Urinary bladder (tissue), 4 donors: ENCODE measurements around the gene AADACL3. TPM values are rescaled to one million over a fixed set of nuclear protein-coding genes. Genes with fewer than 3 reads are reported as not detected.
"Not testable (repeated sequence)": the region's sequence is repeated elsewhere in the genome, so short reads cannot be mapped to it uniquely, and the experiment has no call there.

ENCODE experiments used
- DNase-seq: peaks from one replicate; pipeline ENCODE4 v3.0.0-alpha.2; 2015; ENCODE audit errors: extremely low spot score
- H3K27ac ChIP-seq: one replicate; pipeline ENCODE4 v1.5.1; 2013; ENCODE audit warnings: low read depth, mild to moderate bottlenecking, moderate library complexity
- H3K36me3 ChIP-seq: one replicate; pipeline ENCODE4 v1.6.1; 2013; ENCODE audit warnings: mild to moderate bottlenecking, moderate library complexity; ENCODE audit not compliant: insufficient read depth
- H3K4me1 ChIP-seq: one replicate; pipeline ENCODE4 v1.6.1; 2013; ENCODE audit warnings: mild to moderate bottlenecking, moderate library complexity; ENCODE audit not compliant: insufficient read depth
- H3K4me3 ChIP-seq: one replicate; pipeline ENCODE4 v1.5.1; 2013; ENCODE audit warnings: low read depth, low read length
- WGBS: extraction: QIAGEN DNeasy Blood & Tissue Kit; methylation state at CpG from one replicate; pipeline ENCODE4 v1.1.7; 2013; 5-methylcytosine and 5-hydroxymethylcytosine counted together
- polyA plus RNA-seq: library from polyadenylated mRNA; stranded (reverse); fragments of 200-250 nt; gene quantifications from one replicate; pipeline ENCODE4 v1.2.3, GENCODE V29; 2013
- total RNA-seq: library from RNA; depleted of rRNA; stranded (reverse); fragments of >200 nt; gene quantifications from one replicate; pipeline ENCODE4 v1.2.3, GENCODE V29; 2014
- donor health status: healthy with polysubstance abuse.
- donor health status: healthy.

AADACL3 gene, protein sequence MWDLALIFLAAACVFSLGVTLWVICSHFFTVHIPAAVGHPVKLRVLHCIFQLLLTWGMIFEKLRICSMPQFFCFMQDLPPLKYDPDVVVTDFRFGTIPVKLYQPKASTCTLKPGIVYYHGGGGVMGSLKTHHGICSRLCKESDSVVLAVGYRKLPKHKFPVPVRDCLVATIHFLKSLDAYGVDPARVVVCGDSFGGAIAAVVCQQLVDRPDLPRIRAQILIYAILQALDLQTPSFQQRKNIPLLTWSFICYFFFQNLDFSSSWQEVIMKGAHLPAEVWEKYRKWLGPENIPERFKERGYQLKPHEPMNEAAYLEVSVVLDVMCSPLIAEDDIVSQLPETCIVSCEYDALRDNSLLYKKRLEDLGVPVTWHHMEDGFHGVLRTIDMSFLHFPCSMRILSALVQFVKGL
- total RNA-seq (not detected), polyA plus RNA-seq (not detected)

DNA sequence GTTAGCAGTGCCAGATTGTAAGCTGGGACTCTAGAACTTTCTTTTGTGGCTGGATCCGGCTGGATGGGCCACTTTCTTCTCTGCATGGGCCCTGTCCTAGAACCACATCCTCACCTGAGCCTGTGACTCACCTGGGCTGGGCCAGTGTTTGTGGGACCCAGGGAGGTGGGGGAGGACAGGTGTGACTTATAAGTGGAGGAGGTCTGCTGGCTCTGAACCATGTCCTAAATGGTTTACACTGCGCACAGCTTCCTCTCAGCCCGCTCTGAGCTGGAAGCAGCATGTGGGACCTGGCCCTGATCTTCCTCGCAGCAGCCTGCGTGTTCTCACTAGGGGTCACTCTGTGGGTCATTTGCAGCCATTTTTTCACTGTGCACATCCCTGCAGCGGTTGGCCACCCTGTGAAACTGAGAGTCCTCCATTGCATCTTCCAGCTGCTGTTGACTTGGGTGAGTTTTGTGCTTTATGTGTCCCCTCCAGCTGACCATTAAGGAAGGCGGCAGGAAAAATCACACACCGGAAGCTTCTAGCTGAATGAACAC lies at the start of gene AADACL3:
AADACL3 (plus strand) TSS at position 215 of the 542 bp plus-strand sequence; CDS start at position 282, 67 bp downstream.
- WGBS, result 79% methylated on average over 8 of the region's 8 CpGs
- Histone ChIP-seq H3K36me3 (no peaks in the 10 kb centered on the region), H3K27ac (no peak within 1 kb of the TSS), H3K4me3 (no peak within 1 kb of the TSS), H3K4me1 (no peaks in the 10 kb centered on the region)
- DNase-seq, result no peak

DNA sequence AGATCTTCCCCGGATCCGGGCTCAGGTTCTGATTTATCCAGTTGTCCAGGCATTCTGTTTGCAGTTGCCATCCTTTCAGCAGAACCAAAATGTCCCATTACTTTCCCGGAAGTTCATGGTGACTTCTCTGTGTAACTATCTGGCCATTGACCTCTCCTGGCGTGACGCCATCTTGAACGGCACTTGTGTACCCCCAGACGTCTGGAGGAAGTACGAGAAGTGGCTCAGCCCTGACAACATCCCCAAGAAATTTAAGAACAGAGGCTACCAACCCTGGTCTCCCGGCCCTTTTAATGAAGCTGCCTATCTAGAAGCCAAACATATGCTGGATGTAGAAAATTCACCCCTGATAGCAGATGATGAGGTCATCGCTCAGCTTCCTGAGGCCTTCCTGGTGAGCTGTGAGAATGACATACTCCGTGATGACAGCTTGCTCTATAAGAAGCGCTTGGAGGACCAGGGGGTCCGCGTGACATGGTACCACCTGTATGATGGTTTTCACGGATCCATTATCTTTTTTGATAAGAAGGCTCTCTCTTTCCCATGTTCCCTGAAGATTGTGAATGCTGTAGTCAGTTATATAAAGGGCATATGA lies 49.7 kb upstream of the AADACL3 start:
- no peaks in the 10 kb centered on the region for H3K36me3 ChIP-seq
- H3K27ac ChIP-seq, result no peak overlapping the region
- 73% methylated on average over 15 of the region's 15 CpGs for WGBS
- no peak for DNase-seq
- H3K4me3 ChIP-seq, result no peak overlapping the region
- H3K4me1 ChIP-seq, result no peaks in the 10 kb centered on the region

DNA sequence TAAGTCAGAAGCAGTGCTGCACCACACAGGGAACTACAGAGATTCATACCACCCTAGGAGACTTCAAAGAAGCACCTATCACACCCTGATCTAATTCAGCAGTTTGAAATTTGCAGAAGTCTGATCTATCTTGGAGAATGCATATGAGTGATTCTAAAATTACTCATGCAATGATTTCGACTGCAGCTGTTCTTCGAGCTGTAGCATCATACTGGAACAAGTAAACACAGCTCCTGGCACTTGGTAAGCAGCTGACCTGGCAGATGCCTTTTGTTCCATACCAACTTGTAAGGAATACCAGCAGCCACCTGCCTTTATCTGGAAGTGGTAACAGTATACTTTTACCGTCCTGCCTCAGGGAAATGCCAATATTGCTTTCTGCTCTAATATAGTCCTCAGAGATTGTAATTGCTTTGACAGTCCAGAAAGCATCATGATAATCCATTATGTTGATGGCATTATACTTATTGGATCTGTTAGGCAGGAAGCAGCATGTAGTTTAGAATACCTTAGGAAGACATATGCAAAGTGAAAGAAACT lies 46.3 kb upstream of the AADACL3 start:
- DNase-seq, result no peak
- Histone ChIP-seq H3K4me1 (no peaks in the 10 kb centered on the region), H3K4me3 (no peak overlapping the region), H3K27ac (no peak overlapping the region), H3K36me3 (no peaks in the 10 kb centered on the region)
- 70% methylated on average over 3 of the region's 3 CpGs for WGBS

DNA sequence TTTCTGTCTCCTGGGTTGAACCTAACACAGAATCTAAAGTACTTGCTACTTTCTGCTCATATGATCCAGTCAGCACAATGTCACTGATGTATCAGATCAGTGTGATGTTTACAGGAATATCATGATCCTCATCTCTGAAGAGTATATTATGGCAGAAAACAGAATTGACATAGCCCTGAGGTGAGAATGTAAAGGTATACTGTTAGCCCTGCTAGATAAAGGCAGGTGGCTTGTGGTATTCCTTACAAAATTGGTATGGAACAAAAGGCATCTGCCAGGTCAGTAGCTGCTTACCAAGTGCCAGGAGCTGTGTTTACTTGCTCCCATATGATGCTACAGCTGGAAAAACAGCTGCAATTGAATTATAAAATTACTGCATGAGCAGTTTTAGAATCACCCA lies 41.6 kb upstream of the AADACL3 start:
- no peak for DNase-seq
- Histone ChIP-seq H3K27ac (no peak overlapping the region), H3K4me3 (no peak overlapping the region), H3K4me1 (no peaks in the 10 kb centered on the region), H3K36me3 (no peaks in the 10 kb centered on the region)

DNA sequence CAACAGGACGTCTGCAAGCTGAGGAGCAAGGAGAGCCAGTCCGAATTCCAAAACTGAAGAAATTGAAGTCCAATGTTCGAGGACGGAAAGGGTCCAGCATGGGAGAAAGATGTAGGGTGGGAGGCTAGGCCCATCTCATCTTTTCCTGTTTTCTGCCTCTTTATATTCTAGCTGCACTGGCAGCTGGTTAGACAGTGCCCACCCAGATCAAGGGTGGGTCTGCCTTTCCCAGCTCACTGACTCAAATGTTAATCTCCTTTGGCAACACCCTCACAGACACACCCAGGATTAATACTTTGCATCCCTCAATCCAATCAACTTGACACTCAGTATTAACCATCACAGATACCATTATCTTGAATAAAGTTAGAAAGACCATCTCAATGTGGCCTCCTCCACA lies 39.8 kb upstream of the AADACL3 start:
- H3K36me3 ChIP-seq, H3K27ac ChIP-seq, H3K4me3 ChIP-seq, H3K4me1 ChIP-seq, DNase-seq: not testable (repeated sequence)
- whole genome bisulfite sequencing, result 82% methylated on average over 4 of the region's 4 CpGs

DNA sequence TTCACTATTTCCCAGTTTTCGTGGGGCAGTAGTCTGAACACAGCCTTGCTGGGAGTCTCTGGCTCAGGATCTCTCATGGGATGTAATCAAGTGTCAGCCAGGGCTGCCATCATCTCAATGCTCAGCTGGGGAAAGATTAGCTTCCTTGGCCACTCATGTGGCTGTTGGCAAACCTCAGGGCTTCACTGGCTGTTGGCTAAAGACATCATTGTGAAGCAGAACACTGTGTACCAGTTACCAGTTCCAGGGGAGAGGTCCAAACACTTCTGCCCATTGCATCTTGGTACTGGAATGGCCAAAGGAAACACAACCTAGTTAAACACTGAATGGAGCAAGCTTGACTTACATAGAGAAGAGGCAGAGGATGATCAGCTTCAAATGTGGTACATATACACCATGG lies 38.3 kb upstream of the AADACL3 start:
- Histone ChIP-seq H3K27ac (no peak overlapping the region), H3K4me3 (no peak overlapping the region)

DNA sequence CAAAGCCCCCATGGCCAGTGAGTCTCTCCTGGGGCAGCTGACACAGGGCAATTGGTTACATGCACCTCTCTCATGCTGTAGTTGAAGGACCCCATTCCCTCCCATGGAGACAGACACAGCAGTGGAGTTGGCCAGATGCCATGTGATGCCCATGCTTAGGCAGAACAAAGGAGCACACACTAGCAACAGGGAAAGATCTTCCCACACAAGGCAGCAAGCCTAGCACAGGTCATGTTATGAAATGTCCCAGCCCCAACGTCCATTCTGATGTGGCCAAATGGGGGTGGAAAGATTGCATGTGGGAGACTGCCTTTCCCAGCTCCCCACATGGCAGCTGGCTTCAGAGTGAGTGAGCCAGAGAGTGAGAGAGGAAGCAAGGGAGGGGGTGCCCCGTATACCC lies 37.6 kb upstream of the AADACL3 start:
- 46% methylated on average over 2 of the region's 2 CpGs for WGBS
- no peak overlapping the region for H3K4me3 ChIP-seq
- H3K27ac ChIP-seq, result no peak overlapping the region
- H3K36me3 ChIP-seq, result no peaks in the 10 kb centered on the region
- DNase-seq, result no peak
- no peaks in the 10 kb centered on the region for H3K4me1 ChIP-seq

More for the DNA sequence above, 38.3 kb upstream of the AADACL3 start:
- DNase-seq, result no peak
- 77% methylated on average over 1 of the region's 1 CpG for WGBS
- H3K36me3 ChIP-seq, result no peaks in the 10 kb centered on the region
- H3K4me1 ChIP-seq, result no peaks in the 10 kb centered on the region

DNA sequence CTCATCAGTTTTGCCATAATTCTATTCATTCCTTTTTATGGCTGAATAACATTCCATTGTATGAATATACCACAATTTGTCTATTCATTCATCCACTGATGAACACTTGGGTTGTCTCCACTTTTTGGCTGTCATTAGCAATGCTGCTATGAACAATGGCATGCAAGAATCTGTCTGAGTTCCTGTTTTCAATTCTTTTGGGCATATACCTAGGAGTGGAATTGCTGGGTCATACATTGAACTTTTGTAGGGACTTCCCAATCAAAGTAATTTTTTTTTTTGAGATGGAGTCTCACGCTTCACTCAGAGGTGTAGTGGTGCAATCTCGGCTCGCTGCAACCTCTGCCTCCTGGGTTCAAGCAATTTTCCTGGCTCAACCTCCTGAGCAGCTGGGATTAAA lies 37.1 kb upstream of the AADACL3 start:
- Histone ChIP-seq H3K27ac (no peak overlapping the region), H3K4me3 (no peak overlapping the region)

DNA sequence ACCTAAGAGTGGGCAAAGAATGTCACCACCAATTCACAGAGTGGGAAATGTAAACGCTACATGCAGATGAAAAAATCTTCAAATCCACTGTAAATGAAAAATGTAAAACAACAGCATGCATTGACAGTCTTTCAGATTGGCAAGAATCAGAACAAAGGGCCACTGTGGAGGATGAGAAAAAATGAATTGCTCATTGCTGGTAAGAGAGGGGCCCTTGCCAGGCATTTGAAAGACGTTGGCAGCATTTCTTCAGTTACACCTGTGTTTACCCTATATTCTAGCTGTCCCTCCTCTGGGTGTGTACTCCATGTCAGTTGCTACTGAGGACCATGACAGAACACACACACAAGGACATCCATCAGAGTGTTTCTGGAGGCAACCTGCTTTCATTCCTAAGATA lies 25.8 kb upstream of the AADACL3 start:
- H3K4me1 ChIP-seq, result no peaks in the 10 kb centered on the region
- no peaks in the 10 kb centered on the region for H3K36me3 ChIP-seq
- no peak for DNase-seq
- no peak overlapping the region for H3K27ac ChIP-seq
- no peak overlapping the region for H3K4me3 ChIP-seq
- WGBS, result 59% methylated on average over 2 of the region's 2 CpGs

More for the DNA sequence above, 37.1 kb upstream of the AADACL3 start:
- no peaks in the 10 kb centered on the region for H3K4me1 ChIP-seq
- DNase-seq, result no peak
- WGBS, result 93% methylated on average over 3 of the region's 3 CpGs
- H3K36me3 ChIP-seq, result no peaks in the 10 kb centered on the region

DNA sequence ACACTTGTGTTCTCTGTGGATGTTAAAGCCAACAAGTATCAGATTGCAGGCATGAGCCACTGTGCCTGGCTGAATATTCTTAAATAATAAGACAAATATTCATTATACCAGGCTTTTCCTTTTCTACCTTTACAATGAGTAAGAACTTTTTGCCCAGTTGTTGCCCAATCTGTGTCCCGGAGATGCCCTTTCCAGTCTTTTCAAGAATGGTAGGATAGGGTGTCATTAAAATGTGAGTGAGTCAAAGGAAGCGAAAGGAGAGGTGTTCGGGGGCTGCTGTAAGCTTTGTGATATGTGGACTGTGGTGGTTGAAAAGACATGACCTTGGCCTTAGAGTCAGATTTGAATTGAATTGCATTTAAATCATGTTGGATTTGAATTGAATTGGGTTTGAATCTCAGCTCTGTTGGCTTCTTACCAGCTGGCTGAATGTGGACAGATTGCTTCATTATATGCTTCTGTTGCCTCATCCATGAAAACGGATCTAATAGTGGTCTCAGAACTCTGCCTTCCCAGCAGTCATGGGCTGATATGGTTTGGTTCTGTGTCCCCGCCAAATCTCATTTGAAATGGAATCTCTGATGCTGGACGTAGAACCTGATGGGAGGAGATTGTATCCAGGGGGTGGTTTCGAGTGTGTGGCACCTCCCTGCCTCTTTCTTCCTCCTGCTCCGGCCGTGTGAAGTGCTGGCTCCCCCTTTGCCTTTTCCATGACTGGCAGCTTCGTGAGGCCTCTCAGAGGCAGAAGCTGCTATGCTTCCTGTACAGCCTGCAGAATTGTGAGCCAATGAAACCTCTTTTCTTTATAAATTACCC lies 22.7 kb upstream of the AADACL3 start:
- no peaks in the 10 kb centered on the region for H3K4me1 ChIP-seq
- H3K36me3 ChIP-seq, result no peaks in the 10 kb centered on the region
- H3K27ac ChIP-seq, result no peak overlapping the region
- H3K4me3 ChIP-seq, result no peak overlapping the region
- 65% methylated on average over 10 of the region's 10 CpGs for WGBS
- no peak for DNase-seq

DNA sequence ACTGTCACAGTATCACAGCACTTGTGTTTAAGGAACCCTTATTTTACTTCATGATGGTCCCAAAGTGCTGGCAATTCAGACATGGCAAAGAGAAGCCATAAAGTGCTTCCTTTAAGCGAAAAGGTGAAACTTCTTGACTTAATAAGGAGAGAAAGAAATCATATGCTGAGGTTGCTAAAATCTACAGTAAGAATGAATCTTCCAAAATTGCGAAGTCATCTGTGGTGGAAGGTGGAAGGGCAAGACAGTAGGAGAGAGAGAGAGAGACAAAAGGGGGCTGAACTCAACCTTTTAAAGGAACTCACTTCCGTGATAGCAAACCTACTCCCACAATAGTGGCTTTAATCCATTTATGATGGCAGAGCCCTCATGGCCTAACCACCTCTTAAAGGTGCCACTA lies 19.3 kb upstream of the AADACL3 start:
- H3K27ac ChIP-seq, result no peak overlapping the region
- WGBS, result 81% methylated on average over 3 of the region's 3 CpGs
- H3K4me3 ChIP-seq, result no peak overlapping the region
- DNase-seq, result no peak
- no peaks in the 10 kb centered on the region for H3K4me1 ChIP-seq
- no peaks in the 10 kb centered on the region for H3K36me3 ChIP-seq

DNA sequence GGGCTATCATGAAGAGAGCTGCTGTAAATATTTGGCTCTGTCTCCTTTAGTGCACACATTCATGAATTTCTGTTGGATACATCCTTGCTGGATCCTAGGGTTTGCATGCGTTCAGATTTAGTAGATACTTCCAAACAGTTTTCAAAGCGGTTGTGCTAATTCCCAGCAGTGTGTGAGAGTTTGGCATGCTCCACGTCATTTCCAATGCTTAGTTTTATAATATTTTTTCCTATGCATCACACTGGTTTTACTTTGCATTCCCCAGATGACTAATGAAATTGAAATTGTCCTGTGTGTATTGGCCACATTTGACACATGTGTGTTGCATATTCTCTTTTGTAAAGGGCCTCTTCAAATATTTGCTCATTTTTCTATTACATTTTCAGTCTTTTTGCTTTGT lies 18.5 kb upstream of the AADACL3 start:
- 78% methylated on average over 3 of the region's 3 CpGs for WGBS
- H3K27ac ChIP-seq, result no peak overlapping the region
- DNase-seq, result no peak
- no peak overlapping the region for H3K4me3 ChIP-seq
- no peaks in the 10 kb centered on the region for H3K4me1 ChIP-seq
- no peaks in the 10 kb centered on the region for H3K36me3 ChIP-seq

DNA sequence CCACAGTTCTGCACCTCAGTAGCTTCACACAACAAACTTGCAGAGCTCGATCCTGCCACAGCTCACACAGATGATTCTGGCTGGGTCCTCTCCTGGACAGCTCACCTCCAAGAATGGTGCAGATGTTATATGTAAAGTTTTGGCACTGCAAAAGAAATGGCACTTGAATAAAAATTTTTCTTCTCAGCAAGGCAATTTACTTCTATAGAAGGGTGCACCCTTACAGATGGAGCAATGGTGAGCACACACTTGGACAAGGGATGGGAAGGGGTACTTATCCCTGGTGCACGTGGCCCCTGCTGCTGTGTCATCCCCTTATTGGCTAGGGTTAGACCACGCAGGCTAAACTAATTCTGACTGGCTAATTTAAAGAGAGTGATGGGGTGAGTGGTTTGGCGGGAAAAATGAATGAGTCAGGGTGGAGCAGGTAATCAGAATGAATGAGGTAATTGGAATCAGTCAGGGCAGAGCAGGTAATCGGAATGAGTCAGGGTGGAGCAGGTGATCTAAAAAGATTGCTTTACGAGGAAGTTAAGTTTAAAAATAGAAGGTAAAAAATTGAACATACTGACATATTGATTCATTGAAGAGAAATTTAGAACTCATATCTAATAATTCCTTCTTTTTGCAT lies 12.0 kb upstream of the AADACL3 start:
- 77% methylated on average over 6 of the region's 6 CpGs for whole genome bisulfite sequencing
- H3K4me1 ChIP-seq, result no peaks in the 10 kb centered on the region
- DNase-seq, result no peak
- H3K36me3 ChIP-seq, result no peaks in the 10 kb centered on the region
- no peak overlapping the region for H3K4me3 ChIP-seq
- no peak overlapping the region for H3K27ac ChIP-seq
